SW480 (cell line): Measurements from ENCODE around the gene HOXA5.

Source experiments
- DNase-seq: peaks from one replicate; pipeline ENCODE4 v3.0.0-alpha.2; 2016; ENCODE audit warnings: low spot score

HOXA5 gene

DNA sequence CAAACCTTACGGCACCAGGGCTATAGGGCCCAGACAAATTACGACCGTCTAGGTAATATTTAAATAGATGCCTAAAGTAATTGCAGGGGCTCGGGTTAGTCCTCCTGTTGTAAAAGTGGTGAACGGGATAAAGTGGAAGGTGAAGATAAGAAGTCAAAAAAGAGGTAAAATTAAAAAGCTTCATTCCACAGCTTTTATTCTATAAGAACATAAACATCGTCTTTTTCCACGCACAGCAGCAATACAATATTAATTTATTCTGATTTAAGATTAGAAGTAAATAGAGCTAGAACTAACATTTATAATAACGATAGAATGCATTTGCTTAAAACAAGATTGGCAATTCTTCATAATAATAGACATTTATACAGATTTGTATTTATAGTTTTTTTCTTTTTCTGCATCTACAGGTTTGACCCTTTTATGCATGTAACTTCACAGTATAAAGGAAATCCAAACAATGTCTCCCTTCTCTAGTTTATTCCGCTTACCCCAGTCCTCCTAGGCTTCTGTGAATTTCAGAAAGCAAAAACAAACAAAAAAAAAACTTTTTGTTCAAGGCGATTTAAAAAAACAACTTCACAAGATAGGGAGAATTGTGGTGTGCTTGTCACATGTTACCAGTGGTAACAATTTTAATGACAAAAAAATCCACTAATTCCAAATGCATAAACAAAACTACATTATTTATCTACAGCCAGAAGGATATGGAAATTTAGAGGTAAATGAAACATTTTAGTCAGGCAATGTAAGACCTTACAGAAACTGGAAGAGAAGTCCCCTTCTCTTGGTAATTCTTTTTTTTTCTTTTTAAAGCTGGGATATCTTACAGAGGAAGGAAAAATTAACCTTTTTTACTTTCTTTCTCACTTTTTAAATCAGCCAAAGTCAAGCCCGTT lies 27.2 kb upstream of the HOXA5 start:
- DNase-seq = peak; percentile 68

DNA sequence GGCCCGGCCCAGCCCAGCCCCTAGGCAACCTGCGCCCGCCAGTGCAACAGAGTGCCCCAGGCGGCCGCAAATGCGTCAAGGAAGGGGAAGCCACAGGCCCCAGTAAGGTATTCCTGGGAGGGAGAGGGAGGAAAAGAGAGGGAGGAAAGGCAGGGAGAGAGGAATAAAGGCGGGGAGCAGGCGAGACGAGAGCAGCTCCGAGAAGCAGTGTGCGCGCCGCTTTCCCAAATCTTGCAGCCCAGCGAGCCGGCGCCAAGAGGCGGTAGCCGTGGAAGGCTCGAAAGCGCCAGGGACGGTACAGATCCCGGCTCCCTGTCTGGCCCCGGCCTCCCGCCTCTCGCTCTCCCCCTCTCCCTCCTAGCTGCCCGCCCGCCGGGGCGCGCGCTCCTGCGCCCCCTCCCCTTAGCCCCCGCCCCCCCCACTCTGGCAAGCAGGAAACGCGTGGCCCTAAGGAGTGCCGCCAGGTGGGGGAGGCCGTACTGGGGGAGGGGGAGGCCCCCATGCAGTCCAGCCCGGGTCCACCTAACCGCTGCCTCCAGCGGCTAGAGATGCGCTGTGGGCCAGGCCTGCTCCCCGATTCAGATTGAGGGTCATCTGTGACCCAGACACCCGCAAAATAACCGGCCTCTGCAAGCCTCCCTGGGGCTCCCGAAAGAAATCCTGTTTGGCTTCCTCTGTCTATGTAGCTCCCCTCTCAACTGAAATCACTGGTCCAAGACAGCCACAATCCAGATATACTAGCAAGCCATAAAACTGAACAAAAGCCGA lies 26.4 kb upstream of the HOXA5 start:
- peak; percentile 77 for DNase-seq

DNA sequence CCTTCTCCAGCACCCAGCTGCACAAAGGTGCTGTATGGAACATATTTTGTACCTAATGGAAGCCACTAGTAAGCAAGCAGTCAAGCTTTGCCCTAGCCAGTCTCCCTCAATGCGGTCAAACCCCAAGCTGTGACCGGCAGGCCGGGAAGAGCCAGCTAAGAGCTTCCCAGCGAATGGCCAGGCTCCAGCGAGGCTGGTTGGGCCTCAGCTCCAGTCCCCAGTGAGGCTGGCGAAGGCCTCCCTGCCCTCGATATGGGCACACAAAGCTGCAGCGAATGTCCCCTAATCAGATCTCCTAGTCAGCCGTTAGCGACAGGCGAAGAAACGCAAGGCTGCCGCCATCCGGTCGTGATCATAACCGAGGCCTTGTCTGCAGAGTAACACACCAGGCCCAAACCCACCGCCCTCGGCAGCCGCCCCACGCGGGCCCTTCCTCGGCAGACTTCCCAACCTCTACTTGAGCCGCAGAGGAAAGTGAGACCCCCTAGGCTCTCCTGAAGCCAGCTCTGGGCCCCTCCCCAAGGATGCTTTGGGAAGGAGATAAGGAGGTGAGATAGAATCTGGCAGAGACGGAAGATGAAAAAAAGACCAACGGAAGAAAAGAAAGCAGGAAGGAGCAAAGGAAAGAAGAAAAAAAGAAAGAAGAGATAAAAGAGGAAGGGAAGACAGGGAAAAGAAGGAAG lies 24.9 kb upstream of the HOXA5 start:
- peak; percentile 89 for DNase-seq

DNA sequence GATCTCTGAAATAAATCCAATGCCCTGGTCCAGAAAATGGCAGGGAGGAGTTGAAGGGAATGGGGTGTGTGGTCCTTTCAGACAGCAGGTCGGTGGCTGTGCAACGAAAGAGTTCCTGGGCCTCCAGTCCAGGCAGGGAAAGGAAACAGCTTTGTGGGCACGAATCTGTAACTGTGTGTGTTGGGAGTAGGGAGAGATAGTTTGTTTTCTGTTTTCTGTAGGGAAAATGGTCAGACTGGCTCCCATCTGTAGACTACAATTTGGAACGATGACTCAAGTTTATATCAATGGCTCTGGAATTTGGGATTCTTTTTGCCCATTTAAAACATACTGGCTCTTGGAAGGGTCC lies 24.4 kb upstream of the HOXA5 start:
- peak; percentile 52 for DNase-seq

DNA sequence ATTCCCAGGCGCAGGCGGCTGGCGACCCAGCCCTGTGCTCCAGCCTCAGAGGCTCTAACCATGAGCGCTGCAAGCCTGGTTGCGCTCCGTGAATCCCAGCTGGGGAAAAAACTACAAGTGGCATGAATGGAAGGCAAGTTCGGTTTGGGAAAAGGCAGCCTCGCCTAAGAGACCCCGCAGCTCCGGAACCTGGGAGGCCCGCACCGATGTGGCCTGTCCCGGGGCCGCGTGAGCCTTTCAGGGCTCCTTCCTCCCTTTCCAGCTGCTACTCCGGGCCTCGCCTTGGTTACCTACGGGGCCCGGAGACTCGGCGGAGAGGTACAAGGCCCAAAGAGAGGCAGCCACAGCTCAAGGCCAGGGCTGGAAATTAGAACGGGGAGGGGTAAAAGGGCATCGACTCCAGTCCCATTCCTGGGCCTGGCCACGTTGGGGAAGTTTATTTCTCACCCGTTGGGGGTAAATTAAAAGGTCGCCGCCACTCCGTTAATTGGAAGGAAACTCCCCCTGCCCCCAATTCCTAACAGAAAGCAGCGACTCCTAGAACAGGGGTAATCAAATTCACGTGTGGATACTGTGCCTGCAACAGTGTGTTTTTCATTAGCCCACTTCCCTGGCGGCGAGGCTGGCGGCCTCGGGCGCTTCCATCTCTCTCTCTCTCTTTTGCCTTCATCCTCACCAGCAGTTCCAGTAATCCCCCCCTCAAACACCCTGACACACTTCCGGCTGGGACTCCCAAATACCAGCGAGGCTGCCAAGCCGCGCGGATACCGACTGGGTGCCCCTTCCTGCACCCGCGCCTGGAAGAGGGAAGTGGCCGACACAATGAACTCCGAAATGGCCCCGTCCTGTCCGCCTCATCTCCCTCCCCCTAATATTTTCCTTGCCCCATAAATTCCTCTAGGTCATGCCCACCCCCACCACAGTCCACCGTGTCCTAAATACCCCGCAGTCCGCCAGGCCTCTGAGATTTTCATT lies 23.3 kb upstream of the HOXA5 start:
- DNase-seq = peak; percentile 77

DNA sequence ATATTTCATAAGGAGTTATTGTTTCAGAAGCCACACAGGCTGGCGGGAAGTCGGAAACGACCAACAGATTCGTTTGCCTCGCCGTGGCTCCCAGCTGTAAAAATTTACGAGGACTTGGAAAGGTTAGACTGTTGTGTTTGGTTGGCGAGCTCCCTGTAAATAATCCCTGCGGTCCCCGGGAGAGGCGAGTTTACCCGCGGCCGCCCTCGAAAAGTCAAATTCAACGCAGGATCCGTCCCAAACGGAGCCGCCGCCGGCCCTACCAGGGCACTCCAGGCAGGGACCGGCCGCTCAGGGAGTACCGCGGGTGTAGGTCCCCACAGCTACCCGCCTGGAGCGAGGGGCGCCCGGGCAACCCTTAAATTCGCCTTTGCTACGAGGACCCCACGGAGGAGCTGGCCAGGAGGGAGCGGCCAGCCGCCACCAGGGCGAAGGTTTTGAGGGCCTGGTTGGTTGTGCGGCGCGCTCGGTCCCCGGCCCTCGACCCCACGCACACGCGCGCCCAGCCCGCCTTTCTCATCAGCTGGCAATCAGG lies 22.6 kb upstream of the HOXA5 start:
- peak; percentile 61 for DNase-seq

DNA sequence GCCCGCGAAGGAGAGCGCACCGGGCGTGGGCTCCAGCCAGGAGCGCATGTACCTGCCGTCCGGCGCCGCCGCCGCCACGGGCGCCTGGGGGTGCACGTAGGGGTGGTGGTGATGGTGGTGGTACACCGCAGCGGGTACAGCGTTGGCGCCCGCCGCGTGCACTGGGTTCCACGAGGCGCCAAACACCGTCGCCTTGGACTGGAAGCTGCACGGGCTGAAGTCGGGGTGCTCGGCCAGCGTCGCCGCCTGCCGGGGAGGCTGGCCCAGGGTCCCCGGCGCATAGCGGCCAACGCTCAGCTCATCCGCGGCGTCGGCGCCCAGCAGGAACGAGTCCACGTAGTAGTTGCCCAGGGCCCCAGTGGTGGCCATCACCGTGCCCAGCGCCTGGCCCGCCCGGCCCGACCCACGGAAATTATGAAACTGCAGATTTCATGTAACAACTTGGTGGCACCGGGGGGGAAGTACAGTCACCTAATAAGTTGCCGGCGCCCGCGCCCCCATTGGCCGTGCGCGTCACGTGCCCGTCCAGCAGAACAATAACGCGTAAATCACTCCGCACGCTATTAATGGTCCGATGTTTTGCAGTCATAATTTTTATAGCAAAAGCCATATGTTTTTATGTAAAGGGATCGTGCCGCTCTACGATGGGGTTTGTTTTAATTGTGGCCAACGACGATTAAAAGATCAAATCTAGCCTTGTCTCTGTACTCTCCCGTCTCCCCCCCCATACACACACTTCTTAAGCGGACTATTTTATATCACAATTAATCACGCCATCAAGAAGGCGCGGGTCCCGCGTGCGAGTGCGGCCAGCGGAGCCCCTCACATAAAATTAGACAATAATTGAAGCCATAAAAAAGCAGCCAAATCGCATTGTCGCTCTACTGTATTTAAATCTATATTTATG lies 21.9 kb upstream of the HOXA5 start, which contains the start of gene HOXA9:
Gene HOXA9 (minus strand): TSS at position 449 of the 907 bp plus-strand sequence. CDS start 80 bp downstream, at position 369.
- peak; percentile 98 for DNase-seq

DNA sequence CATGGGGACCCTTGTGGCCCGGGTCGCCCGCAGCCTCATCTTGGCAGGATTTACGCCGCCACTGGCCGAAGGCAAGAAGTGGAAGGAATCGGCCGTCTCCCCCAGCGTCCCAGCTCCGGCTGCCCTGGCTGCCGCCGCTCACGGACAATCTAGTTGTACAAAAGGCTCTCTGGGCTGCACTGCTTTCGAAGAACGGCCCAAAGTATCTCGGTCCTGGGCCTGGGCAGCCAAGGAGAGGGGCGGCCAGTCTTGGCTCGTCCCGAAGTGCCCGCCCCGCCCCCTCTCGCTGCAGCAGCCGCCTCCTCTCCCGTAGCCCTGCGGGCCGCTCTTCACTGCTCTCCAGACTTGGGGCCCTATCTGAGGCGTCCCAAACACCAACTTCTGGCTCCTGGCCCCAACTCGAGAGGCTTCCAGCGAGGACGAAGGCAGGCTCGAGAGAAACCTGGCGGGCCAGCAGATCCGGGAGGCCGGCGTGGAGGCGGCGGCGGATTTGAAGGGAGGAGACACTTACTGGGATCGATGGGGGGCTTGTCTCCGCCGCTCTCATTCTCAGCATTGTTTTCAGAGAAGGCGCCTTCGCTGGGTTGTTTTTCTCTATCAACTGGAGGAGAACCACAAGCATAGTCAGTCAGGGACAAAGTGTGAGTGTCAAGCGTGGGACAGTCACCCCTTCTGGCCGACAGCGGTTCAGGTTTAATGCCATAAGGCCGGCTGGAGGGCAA lies 21.0 kb upstream of the HOXA5 start:
- DNase-seq = peak; percentile 54

DNA sequence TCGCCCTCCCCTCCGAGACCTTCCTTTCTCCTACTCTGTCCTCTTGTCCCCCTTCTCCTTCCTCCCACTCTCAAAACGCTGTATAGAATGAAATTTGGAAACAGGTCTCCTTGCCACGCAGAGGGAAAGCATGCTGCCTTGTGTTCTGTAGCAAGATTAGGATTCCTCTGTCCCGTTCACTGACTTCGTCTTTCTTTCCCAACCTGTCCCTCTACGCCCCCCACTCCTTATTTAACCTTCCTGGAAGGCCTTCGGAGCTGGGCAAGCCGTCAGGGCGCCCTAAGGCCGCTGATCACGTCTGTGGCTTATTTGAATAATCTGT lies 20.5 kb upstream of the HOXA5 start:
- DNase-seq = peak; percentile 36

DNA sequence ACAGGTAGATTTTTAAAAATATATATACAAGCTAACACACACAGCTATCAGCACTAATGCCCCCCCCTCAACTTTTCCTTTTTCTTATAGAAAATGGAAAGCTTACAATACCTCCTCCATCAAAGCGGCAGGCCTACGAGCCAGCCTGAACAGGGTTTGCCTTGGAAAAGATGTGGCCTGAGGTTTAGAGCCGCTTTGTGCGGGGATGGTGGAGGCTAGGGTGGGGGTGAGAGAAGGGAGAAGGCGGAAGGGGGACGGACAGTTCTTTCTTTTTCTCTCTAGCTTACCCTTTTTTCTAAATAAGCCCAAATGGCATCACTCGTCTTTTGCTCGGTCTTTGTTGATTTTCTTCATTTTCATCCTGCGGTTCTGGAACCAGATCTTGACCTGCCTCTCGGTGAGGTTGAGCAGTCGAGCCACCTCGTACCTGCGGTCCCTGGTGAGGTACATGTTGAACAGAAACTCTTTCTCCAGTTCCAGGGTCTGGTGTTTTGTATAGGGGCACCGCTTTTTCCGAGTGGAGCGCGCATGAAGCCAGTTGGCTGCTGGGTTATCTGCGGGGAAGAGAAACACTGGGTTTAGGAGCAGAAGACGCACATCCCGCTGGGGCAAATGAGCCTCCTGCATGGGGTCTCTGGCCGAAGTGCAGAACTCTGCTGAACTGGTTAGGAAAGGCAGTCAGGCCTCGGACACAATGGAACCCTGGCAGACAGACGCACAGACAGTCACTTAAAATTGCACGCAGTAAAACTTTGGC lies 20.0 kb upstream of the HOXA5 start:
- peak; percentile 17 for DNase-seq

DNA sequence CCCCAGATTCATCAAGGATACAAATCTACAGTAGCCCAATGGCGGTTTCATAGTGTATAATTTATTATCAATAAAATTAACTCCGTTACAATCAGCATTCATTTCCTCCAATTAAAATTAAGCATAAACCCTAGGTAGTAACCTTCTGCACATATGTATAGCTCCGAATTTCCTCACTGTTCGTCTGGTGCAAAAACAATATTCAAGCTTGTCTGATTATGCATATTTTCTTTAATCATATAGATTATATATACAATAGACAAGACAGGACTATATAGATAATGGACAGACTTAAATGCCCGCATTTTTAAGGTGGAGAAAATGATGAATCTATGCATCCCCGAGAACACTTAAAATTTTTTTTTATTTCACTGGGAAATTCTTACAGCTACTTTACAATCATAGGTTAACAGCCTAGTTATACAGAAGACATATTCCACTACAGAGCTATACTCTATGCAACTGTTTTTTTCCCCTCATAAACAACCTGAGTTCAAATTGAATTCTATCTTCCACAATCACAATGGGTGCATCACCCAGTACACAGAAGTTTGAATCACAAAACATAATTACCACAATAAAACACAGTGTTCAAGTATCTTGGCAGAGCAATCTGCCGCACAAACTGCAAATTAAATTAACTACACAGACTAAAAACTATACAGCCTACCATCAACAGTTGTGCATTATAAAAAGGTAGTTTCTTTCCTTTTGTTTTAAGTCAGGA lies 19.2 kb upstream of the HOXA5 start:
- peak; percentile 46 for DNase-seq

DNA sequence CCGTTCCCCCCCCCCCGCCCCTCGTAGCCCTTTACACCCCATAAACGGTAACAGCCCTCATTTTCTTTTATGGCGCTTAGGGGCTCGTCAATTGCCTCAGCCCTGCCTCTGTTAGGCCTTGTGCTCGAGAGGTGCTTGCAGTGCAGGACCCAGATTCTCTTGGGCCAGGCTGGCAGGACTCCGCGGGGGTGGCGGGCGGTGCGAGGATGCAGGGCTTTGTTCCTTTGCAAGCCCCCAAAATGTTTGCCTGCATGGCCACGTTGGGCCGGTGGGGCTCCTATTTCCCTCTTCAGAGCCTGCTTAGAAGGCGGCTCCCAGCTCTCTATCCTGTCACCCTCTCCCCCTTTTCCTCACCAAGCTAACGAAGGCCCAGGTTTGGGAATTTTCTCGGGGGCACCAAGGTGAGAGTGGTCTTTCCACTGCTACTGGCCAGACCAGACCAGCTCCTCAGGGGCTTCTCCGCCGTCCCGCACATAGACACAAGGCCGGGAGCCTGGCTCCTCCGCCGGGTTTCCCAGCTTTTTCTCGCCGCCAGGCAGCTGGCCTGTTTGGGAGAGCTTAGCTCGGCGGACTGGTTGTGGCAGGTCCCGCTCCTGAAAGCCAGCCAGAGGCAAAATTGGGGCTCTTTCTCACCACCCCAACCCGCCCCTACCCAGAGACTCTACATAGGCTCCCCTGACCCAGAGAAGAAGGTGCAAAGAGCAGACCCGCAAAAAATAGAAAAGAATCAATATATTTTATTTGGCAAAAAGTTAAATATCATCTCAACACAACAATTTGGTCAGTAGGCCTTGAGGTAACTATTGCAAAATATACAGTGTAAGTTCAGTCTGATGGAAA lies 18.5 kb upstream of the HOXA5 start:
- DNase-seq = peak; percentile 54

DNA sequence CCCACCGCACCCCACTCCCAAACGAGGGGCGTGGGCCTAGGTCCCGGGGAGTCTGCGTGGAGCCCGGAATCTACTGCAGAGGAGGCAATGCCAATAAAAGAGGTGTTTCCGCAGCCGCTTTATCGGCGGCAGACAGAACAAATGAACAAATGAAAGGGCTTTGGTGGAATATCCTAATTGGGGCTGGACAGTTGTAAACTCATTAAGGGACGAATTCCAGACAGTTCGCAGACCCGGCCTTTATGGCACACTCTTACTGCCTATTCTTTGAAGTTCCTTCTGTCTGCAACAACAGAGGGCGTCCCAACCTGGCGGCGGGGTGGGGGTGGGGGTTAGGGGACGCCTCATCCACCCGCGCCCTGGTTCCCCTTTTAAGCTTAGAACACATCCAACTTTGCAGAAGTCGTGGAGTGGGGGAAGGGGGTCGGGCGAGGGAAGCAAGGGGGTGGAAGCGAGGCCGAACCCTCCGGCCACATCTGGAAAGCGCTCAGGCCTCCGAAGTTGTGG lies 17.8 kb upstream of the HOXA5 start:
- peak; percentile 79 for DNase-seq

DNA sequence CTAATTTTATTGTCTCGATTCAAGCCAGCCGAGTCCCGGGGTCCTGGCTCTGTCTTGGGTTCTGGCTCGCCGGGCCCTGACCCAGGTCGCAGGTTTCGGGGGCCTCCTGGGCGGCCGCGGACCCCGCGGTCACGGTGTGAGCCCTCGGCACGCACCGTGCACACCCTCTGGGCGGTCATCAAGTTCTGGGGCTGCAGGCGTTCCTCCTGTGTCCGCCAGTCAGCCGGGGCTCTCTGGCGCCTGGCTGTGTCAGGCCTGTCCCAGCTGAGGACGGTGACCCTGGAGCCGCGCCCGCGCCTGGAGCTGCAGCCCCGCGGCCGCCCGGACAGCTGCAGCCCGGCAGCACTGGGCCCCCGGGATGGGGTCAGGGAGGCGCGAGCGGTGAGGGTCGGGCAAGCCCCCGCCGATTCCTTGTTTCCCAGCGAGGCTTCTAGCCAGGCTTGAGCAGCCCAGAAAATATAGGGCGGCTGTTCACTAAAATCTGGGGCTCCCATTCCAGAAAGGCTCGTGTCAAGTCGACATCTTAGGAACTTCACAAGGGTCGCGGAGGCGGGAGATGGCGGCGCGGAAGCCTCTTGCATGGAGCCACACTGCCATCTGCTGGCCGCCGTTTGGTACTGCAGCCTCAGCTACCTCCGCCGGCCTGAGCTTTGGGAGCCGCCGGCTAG lies 17.2 kb upstream of the HOXA5 start:
- DNase-seq = peak; percentile 90

DNA sequence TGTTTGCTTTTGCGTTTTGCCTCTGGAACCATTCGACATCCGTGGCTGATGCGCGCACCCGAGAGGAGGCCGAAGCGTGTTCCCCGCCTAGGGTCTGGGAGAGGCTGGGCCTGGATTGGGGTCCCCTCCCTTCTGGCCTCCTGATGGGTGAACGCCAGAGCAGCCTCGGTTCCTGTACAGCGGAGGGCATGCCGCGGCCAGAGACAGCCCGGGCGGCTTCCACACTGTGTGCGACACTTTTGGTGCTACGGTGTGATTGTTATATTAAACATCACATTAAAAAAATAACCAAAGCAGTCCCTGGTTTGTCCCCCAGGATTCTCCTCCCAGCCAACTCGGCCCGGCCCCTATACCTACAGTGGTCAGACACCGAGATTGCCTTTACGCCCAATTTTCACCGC lies 16.7 kb upstream of the HOXA5 start:
- no peak for DNase-seq
